Measurements from ENCODE around the gene SLC6A6.

The SLC6A6 gene

DNA sequence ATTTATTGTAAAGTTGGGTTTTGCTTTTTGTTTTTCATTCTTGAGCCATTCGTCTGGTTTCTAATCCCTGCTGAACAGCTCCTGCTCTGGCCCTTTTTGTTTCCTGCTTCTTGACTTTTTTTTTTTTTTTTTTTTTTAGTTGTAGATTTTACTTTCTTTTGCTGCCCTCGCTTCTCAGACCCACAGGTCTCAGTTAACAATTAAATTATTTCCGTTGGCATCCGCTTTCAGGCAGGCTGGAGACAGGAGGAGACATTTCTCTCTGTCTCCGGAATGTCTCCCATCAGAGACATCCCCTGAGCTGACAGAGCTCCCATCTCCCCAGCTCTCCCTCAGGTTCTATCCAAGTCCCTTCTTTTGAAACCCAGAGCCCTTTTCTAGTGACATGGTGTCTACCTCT lies 68.6 kb downstream of the SLC6A6 start:
- Mint-ChIP-seq H3K36me3 (ENCODE audit: low read depth) (peaks cover 19% of the 10 kb centered on the region), H3K27me3 (ENCODE audit: low read depth) (no peaks in the 10 kb centered on the region), H3K9me3 (no peaks in the 10 kb centered on the region), H3K4me3 (no peak overlapping the region), H3K27ac (no peak overlapping the region), H3K4me1 (ENCODE audit: low read depth) (peaks cover 2% of the 10 kb centered on the region)
- DNase-seq (ENCODE audit: low spot score), result no peak

DNA sequence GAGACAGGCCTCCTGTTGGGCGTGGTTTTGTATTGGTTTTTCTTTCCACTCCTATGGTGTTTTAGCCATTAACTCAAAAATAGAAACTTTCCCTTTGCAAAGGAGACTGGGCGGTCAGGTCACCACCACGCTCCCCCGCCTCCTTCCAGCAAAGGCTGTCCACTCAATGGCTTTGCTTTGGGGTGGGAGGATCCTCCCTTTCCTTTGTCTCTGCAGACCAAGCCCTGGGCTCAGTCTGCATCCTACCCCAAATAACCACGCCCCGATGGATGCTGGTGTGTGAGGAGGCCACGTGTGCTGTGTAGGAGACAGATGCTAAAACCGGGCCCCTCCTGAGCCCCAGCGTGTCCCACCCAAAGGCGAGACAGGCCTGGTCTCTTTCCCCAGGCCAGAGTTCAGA lies 69.3 kb downstream of the SLC6A6 start:
- peaks cover 19% of the 10 kb centered on the region for H3K36me3 Mint-ChIP-seq (ENCODE audit: low read depth)

DNA sequence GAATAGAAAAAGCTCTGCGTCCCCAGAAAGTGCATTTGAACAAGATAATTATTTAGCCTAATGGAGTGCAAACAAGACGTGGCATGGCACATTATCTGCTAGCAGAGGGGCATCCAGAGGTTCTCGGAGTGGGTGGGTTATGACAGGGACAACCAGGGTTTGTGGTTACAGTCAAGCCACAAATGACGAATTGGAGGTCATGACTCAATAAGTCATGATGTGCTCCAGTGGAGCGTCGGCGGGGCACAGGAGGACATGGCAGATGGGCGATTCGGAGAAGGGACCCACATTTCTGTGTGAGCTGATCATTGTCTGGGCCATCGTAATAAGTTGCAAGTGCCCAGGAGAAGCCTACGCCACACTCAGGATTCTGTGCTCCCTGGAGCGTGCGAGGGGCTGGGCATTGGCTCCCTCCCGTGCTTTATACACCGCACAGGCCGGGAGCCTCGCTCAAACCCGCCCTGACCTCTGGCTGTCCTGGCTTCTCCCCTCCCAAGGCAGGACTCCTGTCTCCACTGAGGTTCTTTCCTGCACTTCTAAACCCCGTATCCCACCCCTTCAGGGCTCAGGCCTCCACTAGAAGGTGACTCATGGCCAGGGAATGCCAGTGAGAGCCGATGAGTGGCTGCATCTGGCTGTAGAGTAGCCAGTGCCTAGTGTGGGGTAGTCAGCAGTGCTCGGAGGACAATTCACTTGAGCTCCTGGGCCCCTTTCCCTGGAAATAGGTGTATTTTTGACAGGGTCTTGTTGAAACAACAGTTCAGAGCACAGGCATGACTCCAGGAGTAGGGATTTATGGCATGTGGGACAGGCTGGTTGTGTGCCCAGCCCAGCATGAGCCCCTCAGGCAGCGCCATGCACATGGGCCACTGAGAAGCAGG lies 70.3 kb downstream of the SLC6A6 start:
- Mint-ChIP-seq H3K9me3 (no peaks in the 10 kb centered on the region), H3K36me3 (ENCODE audit: low read depth) (peaks cover 18% of the 10 kb centered on the region), H3K4me1 (ENCODE audit: low read depth) (peaks cover 2% of the 10 kb centered on the region), H3K27me3 (ENCODE audit: low read depth) (no peaks in the 10 kb centered on the region), H3K27ac (no peak overlapping the region), H3K4me3 (no peak overlapping the region)
- peak; percentile 24 for DNase-seq (ENCODE audit: low spot score)

More for the DNA sequence above, 69.3 kb downstream of the SLC6A6 start:
- Mint-ChIP-seq H3K27me3 (ENCODE audit: low read depth) (no peaks in the 10 kb centered on the region), H3K9me3 (no peaks in the 10 kb centered on the region), H3K4me1 (ENCODE audit: low read depth) (peaks cover 2% of the 10 kb centered on the region), H3K27ac (no peak overlapping the region), H3K4me3 (no peak overlapping the region)
- DNase-seq (ENCODE audit: low spot score), result no peak

DNA sequence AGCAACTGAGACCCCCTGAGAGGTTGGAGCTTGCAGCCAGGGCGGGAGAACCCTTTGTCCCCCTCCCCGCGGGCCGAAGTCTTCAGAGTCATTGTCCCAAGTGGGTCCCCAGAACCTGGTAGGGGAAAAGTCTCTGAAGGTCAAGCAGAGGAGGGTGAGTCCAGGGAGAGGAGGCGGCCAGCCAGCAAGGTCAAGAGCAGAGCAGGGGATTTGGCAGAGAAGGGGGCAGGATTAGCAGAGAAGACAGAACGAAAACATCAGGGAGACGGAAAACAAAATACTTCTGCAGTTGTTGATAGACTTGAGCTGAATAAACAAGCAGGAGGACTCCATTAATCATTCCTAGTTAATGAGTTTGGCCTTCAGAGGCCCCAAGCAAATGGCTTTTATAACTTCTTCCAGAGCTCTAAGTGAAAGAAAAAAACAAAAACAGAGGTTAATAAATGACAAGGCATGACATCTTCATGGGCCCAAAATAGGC lies 71.0 kb downstream of the SLC6A6 start:
- H3K27me3 Mint-ChIP-seq (ENCODE audit: low read depth), result no peaks in the 10 kb centered on the region
- no peak overlapping the region for H3K27ac Mint-ChIP-seq
- peaks cover 19% of the 10 kb centered on the region for H3K36me3 Mint-ChIP-seq (ENCODE audit: low read depth)
- no peak overlapping the region for H3K4me3 Mint-ChIP-seq
- peaks cover 2% of the 10 kb centered on the region for H3K4me1 Mint-ChIP-seq (ENCODE audit: low read depth)
- H3K9me3 Mint-ChIP-seq, result no peaks in the 10 kb centered on the region
- DNase-seq (ENCODE audit: low spot score), result no peak

DNA sequence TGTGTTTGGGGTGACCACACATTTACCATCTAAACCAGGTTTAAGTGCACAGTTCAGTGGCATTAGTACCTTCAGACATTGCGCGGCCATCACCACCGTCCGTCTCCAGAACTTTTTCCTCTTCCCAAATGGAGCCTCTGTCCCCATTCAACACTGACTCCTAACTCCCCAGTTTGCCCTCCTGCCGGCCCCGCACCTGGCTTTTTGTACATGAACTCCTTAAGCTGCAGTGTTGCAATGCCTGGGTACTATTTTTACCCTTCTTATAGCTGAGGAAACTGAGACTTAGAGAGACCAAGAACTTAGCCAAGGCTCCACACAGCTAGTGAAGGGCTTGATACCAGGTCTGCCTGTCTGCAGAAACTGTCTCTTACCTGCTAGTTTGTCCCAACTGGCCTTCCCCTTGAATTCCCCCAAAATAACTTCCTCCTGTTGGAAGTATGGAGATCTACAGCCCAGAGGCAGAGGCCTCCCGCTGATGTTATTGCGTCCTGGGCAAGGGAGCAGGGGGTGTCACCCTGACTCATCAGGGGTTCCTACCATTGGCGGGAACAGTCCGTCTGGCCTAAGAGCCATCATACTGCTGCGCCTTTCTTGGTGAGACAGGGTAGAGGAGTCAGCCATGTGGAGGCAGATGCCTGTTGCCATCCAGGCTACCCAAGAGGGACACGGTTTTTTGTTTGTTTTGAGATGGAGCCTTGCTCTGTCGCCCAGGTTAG lies 72.1 kb downstream of the SLC6A6 start:
- Mint-ChIP-seq H3K36me3 (ENCODE audit: low read depth) (peaks cover 27% of the 10 kb centered on the region), H3K4me1 (ENCODE audit: low read depth) (peaks cover 2% of the 10 kb centered on the region), H3K9me3 (no peaks in the 10 kb centered on the region), H3K27ac (no peak overlapping the region), H3K4me3 (no peak overlapping the region), H3K27me3 (ENCODE audit: low read depth) (no peaks in the 10 kb centered on the region)
- no peak for DNase-seq (ENCODE audit: low spot score)

DNA sequence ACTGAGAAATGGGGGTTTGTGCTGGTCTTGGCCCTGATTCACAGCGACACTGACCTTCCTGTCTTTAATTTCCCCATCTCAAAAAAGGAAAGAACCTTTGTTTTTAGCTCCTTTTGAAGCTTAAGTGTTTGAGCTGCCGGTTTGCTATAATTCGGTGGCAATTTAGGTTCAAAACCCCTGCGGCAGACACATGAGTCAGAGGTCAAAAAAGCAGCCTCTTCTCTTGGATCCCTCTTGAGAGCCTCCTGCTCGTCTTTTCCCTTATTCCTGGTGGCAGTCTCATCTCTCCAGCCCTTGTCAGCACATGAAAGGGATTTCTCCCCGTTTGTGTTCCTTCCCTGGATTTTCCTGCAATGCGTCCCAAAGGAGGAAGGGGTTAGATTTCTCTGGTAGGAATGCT lies 73.2 kb downstream of the SLC6A6 start:
- no peak overlapping the region for H3K4me3 Mint-ChIP-seq
- H3K9me3 Mint-ChIP-seq, result no peaks in the 10 kb centered on the region
- peaks cover 27% of the 10 kb centered on the region for H3K36me3 Mint-ChIP-seq (ENCODE audit: low read depth)
- no peak for DNase-seq (ENCODE audit: low spot score)
- no peak overlapping the region for H3K27ac Mint-ChIP-seq
- H3K27me3 Mint-ChIP-seq (ENCODE audit: low read depth), result no peaks in the 10 kb centered on the region
- H3K4me1 Mint-ChIP-seq (ENCODE audit: low read depth), result peaks cover 2% of the 10 kb centered on the region

DNA sequence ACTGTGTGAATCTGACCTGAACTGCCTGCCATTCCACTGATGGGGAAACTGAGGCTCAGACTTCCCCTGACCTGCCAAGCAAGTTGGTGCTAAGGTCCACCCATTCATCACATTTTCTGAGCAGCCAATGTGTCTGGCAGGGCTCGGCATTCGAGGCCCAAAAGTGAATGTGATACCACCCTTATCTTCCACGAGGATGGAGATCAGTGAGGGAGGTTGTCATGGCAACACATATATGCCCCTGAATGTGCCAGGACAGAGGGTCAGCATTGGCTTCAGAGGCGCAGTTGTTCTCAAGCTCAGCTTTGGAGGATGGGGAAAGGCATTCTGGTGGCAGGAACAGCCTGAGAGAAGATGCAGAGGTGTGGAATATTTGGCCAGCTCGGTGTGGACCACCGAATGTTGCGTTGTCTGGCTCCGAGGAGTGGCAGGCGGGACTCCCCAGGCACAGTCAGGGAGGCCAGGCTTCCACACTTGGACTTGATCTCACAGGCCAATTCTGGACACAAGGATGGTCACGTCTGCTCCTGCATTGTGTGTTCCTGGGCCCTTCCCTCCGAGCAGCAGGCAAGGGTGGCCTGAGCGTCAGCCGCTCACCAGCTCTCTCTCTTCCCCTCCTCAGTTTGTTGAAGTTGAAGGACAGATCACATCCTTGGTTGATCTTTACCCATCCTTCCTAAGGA lies 74.3 kb downstream of the SLC6A6 start:
- no peak for DNase-seq (ENCODE audit: low spot score)
- no peaks in the 10 kb centered on the region for H3K9me3 Mint-ChIP-seq
- H3K27ac Mint-ChIP-seq, result no peak overlapping the region
- peaks cover 26% of the 10 kb centered on the region for H3K36me3 Mint-ChIP-seq (ENCODE audit: low read depth)
- H3K27me3 Mint-ChIP-seq (ENCODE audit: low read depth), result no peaks in the 10 kb centered on the region
- H3K4me3 Mint-ChIP-seq, result no peak overlapping the region
- no peaks in the 10 kb centered on the region for H3K4me1 Mint-ChIP-seq (ENCODE audit: low read depth)

DNA sequence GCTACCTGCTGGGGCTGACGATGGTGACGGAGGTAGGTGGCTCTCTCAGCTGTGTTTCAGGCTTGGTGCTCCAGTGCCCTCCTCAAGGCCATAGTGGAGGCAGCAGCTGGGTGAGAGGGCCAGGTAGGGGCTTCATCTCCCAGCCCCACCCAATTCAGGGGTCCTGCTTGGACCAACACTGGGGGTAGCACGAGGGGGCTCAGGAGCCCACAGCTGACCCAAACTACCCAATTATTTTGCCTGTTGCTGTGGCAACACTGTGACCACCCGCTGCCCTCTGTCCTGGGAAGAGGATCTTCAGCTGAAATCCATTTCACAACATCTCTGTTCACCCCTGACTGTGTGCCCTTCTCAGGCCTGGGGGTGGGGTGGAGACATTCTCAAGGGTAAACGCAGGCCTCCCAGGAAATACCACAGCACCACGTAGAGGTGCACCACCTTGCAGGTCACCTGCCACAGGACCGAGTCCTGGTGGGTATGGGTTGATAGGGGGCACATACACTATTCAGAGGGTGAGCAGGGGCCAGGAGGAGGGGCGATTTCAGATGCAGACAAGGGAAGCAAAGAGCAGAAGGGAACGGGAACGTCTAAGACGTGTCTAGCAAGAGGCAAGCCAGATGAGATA lies 75.0 kb downstream of the SLC6A6 start:
- Mint-ChIP-seq H3K27ac (no peak overlapping the region), H3K4me1 (ENCODE audit: low read depth) (no peaks in the 10 kb centered on the region), H3K9me3 (no peaks in the 10 kb centered on the region), H3K36me3 (ENCODE audit: low read depth) (peaks cover 22% of the 10 kb centered on the region), H3K27me3 (ENCODE audit: low read depth) (no peaks in the 10 kb centered on the region), H3K4me3 (no peak overlapping the region)
- no peak for DNase-seq (ENCODE audit: low spot score)

DNA sequence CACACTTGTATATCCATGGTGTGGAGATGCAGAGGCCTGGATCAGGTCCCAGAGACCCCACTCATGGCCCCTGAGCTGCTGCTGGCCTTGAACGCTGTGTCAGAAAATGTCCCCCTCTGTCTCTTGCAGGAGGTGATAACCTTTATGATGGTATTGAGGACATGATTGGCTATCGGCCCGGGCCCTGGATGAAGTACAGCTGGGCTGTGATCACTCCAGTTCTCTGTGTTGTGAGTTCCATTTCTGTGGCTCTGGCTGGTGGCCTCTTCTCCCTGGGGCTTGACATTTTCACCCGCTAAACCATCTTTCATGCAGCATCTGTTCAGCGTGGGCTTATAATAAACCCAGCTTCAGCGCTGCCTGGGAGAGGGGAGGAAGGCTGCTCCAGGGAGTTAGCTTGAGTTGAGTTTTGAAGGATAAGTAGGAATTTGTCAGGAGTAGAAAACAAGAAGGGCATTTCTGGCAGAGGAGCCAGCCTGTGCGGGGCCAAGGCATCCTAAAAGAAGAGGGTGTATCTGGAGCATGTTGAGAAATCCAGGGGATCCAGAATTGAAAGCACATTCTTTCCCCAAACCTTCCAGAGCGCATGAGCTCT lies 76.6 kb downstream of the SLC6A6 start:
- no peak for DNase-seq (ENCODE audit: low spot score)
- Mint-ChIP-seq H3K4me1 (ENCODE audit: low read depth) (no peaks in the 10 kb centered on the region), H3K27ac (no peak overlapping the region), H3K27me3 (ENCODE audit: low read depth) (no peaks in the 10 kb centered on the region), H3K4me3 (no peak overlapping the region), H3K36me3 (ENCODE audit: low read depth) (peaks cover 26% of the 10 kb centered on the region), H3K9me3 (no peaks in the 10 kb centered on the region)

DNA sequence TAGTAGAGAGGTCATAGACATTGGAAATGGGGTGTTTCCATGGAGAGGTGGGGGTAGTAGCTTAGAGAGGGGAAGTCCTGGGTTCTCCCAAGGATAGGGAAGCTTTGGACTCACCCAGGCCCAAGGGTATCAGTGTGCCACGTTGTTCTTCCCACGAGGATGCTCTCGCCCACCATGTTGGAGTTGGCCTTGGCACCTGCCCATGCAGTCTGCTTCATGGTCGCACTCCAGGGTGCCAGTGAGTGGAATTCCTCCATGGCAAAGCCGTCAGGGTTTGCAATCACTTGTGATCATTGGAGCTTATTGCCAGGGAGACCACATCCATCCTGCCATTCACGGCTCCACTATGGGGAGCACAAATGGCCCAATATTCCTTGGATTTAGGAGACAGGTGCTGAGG lies 77.2 kb downstream of the SLC6A6 start:
- Mint-ChIP-seq H3K9me3 (no peaks in the 10 kb centered on the region), H3K27ac (no peak overlapping the region), H3K27me3 (ENCODE audit: low read depth) (no peaks in the 10 kb centered on the region), H3K4me1 (ENCODE audit: low read depth) (no peaks in the 10 kb centered on the region), H3K36me3 (ENCODE audit: low read depth) (peaks cover 30% of the 10 kb centered on the region), H3K4me3 (no peak overlapping the region)
- no peak for DNase-seq (ENCODE audit: low spot score)

DNA sequence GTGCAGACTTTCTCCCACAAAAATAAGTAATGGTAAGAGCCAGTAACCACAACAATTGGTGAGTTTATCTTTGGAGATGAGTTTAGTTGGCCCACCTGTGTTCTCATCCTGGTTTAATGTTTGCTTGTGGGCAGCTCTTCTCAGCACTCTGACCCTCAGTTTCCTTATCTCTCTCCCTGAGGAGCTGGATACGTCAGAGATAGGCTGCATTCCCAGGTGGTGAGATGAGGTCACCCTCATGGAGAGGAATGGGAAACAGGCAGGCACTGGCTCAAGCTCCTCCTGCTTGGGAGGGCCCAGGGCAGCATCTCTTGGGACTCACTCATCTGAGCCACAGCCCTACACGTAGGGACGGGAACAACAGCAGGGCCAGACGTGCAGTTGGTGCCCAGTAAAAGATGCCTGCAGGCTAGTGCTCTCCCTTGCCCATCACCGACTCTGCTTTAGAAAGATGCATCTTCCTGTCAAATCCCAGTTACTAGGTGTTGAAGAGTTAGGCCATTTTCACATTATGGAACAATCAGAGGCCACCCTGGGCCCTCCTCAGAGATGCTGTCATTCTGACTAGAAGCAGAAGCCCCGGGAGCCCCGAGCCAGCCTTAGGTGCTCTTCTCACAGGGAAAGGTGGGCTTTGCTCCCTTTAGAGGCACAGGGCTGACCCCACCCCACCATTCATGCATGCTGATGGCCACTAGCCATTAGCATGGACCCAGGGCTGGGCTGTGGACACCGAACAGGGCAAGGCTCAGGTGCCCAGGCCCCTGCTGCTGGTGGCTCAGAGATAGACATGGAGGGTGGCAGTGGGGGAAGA lies 78.0 kb downstream of the SLC6A6 start:
- Mint-ChIP-seq H3K4me1 (ENCODE audit: low read depth) (no peaks in the 10 kb centered on the region), H3K27me3 (ENCODE audit: low read depth) (no peaks in the 10 kb centered on the region), H3K4me3 (no peak overlapping the region), H3K9me3 (no peaks in the 10 kb centered on the region), H3K27ac (no peak overlapping the region), H3K36me3 (ENCODE audit: low read depth) (peaks cover 37% of the 10 kb centered on the region)
- no peak for DNase-seq (ENCODE audit: low spot score)

DNA sequence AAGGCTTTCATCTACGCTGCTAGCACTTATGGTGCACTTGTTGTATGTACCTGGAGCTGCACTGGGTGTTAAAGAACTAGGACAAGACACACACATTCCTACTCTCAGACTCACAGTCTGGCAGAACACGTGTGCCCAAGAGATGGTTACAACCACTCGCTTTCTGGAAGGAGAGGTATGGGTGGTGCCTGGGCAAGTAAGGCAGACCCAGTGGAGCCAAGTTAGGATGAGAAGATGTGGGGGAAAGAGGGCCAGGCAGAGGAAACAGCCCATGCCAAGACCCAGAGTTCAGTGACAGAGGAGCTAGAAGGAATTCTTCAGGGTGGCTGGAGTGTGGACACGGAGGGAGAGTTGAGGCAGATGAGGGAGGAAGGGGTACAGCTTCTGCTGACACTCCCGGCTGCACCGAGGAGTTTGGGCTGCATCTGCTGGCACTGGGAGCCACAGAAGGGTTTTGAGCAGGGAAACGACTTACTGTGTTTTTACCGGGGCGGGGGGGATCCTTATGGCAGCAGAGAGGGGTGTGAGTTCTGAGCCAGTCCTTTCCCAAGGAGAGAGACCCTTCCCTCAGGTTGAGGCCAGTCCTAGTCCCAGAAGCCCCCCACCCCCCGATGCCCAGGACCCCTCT lies 78.7 kb downstream of the SLC6A6 start:
- DNase-seq (ENCODE audit: low spot score), result no peak
- Mint-ChIP-seq H3K4me1 (ENCODE audit: low read depth) (no peaks in the 10 kb centered on the region), H3K27me3 (ENCODE audit: low read depth) (no peaks in the 10 kb centered on the region), H3K36me3 (ENCODE audit: low read depth) (peaks cover 37% of the 10 kb centered on the region), H3K4me3 (no peak overlapping the region), H3K9me3 (no peaks in the 10 kb centered on the region), H3K27ac (no peak overlapping the region)

All from T-helper 2 cell treated with Interferon-gamma antibody and Interleukin-4, amounts not matched to agents 5 μg/mL and 100 μg/mL, for 36 hours (primary cell).